ENCODE measurements around the gene EVI2B. TPM values are rescaled to one million over a fixed set of nuclear protein-coding genes. Genes with fewer than 3 reads are reported as not detected.
A peak's percentile ranks its signal among the peaks of the same experiment; 100 is the strongest.
"Not testable (repeated sequence)": the region's sequence is repeated elsewhere in the genome, so short reads cannot be mapped to it uniquely, and the experiment has no call there.

The EVI2B gene
- not detected in 2 replicates for total RNA-seq (2014; rRNA removed; shearing (Covaris generic))

GRCh38 chr17:31313982-31314781 lies at the start of gene EVI2B:
Gene EVI2B (minus strand): TSS chr17:31314054. CDS start chr17:31305609, 8,445 bp downstream.
- in situ Hi-C loops (cut with HindIII; ENCODE audit: low sequenced_read_pairs) = no loop called here

GRCh38 chr17:31357839-31358394 lies 44.1 kb upstream of the EVI2B start:
- in situ Hi-C loops (cut with HindIII; ENCODE audit: low sequenced_read_pairs) = no loop called here

More at GRCh38 chr17:31313982-31314781, at the start of gene EVI2B:
- DNase-seq (ENCODE audit: low spot score) = no peak

GRCh38 chr17:31357091-31357490 lies 43.2 kb upstream of the EVI2B start:
- no peak for DNase-seq (ENCODE audit: low spot score)
- in situ Hi-C loops (cut with HindIII; ENCODE audit: low sequenced_read_pairs) = no loop called here

More at GRCh38 chr17:31357839-31358394, 44.1 kb upstream of the EVI2B start:
- DNase-seq (ENCODE audit: low spot score) = no peak

- in situ Hi-C loops (cut with HindIII; ENCODE audit: low sequenced_read_pairs) = no loop called here
- no peak for DNase-seq (ENCODE audit: low spot score)
These were observed 42.1 kb upstream of the EVI2B start for GRCh38 chr17:31355935-31356334.

GRCh38 chr17:31349454-31349853 lies 35.6 kb upstream of the EVI2B start:
- in situ Hi-C loops (cut with HindIII; ENCODE audit: low sequenced_read_pairs) = no loop called here
- no peak for DNase-seq (ENCODE audit: low spot score)

- in situ Hi-C loops (cut with HindIII; ENCODE audit: low sequenced_read_pairs); DNase-seq (ENCODE audit: low spot score): not testable (repeated sequence)
These were observed 31.4 kb upstream of the EVI2B start for GRCh38 chr17:31345191-31345747.

- DNase-seq (ENCODE audit: low spot score) = no peak
- in situ Hi-C loops (cut with HindIII; ENCODE audit: low sequenced_read_pairs) = no loop called here
These were observed 26.2 kb upstream of the EVI2B start for GRCh38 chr17:31339906-31340661.

GRCh38 chr17:31329221-31329620 lies 15.4 kb upstream of the EVI2B start:
- no peak for DNase-seq (ENCODE audit: low spot score)
- in situ Hi-C loops (cut with HindIII; ENCODE audit: low sequenced_read_pairs) = no loop called here

GRCh38 chr17:31328160-31328535 lies 14.3 kb upstream of the EVI2B start:
- in situ Hi-C loops (cut with HindIII; ENCODE audit: low sequenced_read_pairs) = no loop called here

GRCh38 chr17:31327534-31328159 lies 13.8 kb upstream of the EVI2B start:
- no peak for DNase-seq (ENCODE audit: low spot score)
- in situ Hi-C loops (cut with HindIII; ENCODE audit: low sequenced_read_pairs) = no loop called here

More at GRCh38 chr17:31328160-31328535, 14.3 kb upstream of the EVI2B start:
- DNase-seq (ENCODE audit: low spot score) = no peak

GRCh38 chr17:31323551-31323950 lies 9.7 kb upstream of the EVI2B start:
- no peak for DNase-seq (ENCODE audit: low spot score)
- in situ Hi-C loops (cut with HindIII; ENCODE audit: low sequenced_read_pairs) = no loop called here

GRCh38 chr17:31321966-31322365 lies 8.1 kb upstream of the EVI2B start:
- no peak for DNase-seq (ENCODE audit: low spot score)
- in situ Hi-C loops (cut with HindIII; ENCODE audit: low sequenced_read_pairs) = no loop called here

GRCh38 chr17:31321481-31321880 lies 7.6 kb upstream of the EVI2B start, which contains the start of gene EVI2A:
Gene EVI2A (minus strand): TSS chr17:31321622. CDS start chr17:31319013, 2,609 bp downstream.
- DNase-seq (ENCODE audit: low spot score) = no peak
- in situ Hi-C loops (cut with HindIII; ENCODE audit: low sequenced_read_pairs) = no loop called here

- no peak for DNase-seq (ENCODE audit: low spot score)
- in situ Hi-C loops (cut with HindIII; ENCODE audit: low sequenced_read_pairs) = no loop called here
These were observed 6.9 kb upstream of the EVI2B start for GRCh38 chr17:31320791-31321190.

- in situ Hi-C loops (cut with HindIII; ENCODE audit: low sequenced_read_pairs) = no loop called here
- no peak for DNase-seq (ENCODE audit: low spot score)
These were observed 6.4 kb upstream of the EVI2B start for GRCh38 chr17:31320241-31320640.

GRCh38 chr17:31318851-31319661 lies 5.2 kb upstream of the EVI2B start:
- in situ Hi-C loops (cut with HindIII; ENCODE audit: low sequenced_read_pairs) = no loop called here
- peak; percentile 71 for DNase-seq (ENCODE audit: low spot score)

GRCh38 chr17:31318298-31318801 lies 4.5 kb upstream of the EVI2B start:
- peak; percentile 89 for DNase-seq (ENCODE audit: low spot score)
- in situ Hi-C loops (cut with HindIII; ENCODE audit: low sequenced_read_pairs) = no loop called here

- in situ Hi-C loops (cut with HindIII; ENCODE audit: low sequenced_read_pairs) = no loop called here
- DNase-seq (ENCODE audit: low spot score) = no peak
These were observed 887 bp upstream of the EVI2B start for GRCh38 chr17:31314782-31315100.
